ENCODE measurements around the gene CDKL2. TPM values are rescaled to one million over a fixed set of nuclear protein-coding genes. Genes with fewer than 3 reads are reported as not detected.

Gene CDKL2
- total RNA-seq, 1 experiment from 2014 or later: 0.06 TPM

GRCh38 chr4:75639124-75639695 is 8.9 kb upstream of the CDKL2 start:
- DNase-seq (ENCODE audit: low read depth): no peak

- DNase-seq (ENCODE audit: low read depth): no peak
These were observed 7.5 kb upstream of the CDKL2 start for GRCh38 chr4:75637827-75638226.

DNA sequence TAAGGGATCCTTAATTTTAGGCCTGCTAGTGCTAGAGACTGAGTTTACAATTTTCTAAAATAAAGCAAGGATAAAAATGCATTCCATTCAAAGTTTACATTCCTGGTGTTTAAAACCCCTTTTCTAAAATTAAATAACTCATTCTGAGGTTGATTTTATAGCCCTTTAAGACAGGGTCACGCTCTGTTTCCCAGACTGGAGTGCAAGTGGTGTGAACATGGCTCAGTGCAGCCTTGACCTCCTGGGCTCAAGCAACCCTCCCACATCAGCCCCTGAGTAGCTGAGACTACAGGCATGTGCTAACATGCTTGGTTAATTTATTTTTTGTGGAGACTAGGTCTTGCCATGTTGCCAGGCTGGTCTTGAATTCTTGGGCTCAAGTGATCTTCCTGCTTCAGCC is 6.8 kb upstream of the CDKL2 start:
- DNase-seq (ENCODE audit: low read depth): no peak

GRCh38 chr4:75634951-75635350 is 4.6 kb upstream of the CDKL2 start:
- no peak for DNase-seq (ENCODE audit: low read depth)

DNA sequence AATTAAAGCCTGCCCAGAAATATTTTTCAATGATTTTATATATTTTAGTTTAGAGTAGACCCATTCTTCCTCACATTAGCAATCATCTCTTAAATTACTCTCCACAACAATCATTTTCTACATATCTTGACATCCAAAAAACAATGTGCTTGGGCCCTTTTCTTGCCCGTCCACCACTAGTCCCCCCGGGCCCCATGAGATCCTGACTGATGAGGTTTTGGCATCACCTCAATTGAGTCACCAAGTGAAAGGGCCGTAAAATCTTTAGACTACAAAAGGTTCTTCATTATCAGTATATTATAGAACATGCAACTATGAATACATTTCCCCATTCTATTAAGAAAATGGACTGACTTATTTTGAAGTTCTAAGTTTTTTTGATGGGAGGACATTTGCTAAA is 4.0 kb upstream of the CDKL2 start:
- peak; percentile 16 for DNase-seq (ENCODE audit: low read depth)

DNA sequence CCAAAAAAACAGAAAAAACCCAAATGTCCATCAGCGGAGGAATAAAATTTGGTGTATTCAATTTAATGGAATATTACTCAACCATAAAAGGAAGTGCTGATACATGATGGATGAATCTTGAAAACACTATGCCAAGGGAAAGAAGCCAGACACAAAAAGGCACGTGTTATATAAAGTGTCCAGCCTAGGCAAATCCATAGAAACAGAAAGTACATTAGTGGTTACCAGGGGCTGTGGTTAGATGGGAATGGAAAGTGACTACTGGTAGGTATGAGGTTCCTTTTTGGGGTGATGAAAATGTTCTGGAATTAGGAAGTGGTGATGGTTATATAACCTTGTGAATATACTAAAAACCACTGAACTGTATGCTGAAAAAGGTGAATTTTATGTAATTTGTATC is 3.5 kb upstream of the CDKL2 start:
- peak; percentile 23 for DNase-seq (ENCODE audit: low read depth)

DNA sequence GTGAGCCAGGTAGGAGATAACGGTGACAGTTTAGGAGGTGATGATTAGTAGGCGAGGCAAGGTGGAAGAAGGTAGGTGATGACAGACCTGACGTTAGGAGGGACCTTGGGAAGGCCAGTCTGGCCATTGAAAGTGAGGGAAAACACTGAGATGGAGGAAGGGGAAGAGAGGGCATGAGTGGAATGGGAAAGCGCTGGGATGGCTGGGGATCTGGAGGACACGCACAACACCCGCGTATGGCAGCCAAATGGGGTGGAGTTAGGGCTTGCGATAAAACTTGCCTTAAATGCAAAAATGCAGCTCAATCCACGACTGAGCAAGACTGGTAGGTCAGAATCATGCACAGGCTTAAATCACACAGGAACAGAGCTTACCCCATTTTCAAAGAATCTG is 605 bp upstream of the CDKL2 start:
- no peak for DNase-seq (ENCODE audit: low read depth)

DNA sequence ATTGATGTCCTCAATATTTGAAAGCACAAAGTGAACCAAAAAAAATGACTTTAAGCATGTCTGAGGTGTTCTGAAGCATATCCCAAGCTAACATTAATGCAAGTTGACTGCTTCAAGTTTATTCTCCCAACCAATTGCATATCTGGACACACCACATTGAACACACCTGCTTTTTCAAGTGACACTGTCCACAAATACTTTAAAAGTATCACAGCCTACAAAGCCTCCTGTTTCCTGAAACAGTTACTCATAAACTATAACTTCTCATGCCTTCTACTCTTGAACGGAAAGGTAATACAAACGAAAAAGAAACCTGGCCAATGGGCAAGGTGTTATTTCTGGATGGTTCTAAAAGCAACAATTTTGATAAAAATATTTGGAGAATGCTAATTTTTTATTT is 1.1 kb downstream of the CDKL2 start:
- DNase-seq (ENCODE audit: low read depth): no peak

DNA sequence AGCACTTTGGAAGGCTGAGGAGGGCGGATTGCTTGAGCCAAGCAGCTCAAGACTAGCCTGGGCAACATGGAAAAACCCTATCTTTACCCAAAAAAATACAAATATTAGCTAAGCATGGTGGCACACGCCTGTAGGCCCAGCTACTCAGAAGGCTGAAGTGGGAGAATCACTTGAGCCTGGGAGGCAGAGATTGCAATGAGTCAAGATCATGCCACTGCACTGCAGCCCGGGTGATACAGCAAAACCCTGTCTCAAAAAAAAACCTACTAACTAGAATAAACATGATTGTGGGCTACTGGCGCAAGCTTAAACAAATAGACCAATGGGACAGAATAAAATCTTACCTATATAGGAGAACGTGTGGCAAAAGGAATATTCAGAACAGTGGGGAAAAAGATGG is 7.3 kb downstream of the CDKL2 start:
- no peak for DNase-seq (ENCODE audit: low read depth)

DNA sequence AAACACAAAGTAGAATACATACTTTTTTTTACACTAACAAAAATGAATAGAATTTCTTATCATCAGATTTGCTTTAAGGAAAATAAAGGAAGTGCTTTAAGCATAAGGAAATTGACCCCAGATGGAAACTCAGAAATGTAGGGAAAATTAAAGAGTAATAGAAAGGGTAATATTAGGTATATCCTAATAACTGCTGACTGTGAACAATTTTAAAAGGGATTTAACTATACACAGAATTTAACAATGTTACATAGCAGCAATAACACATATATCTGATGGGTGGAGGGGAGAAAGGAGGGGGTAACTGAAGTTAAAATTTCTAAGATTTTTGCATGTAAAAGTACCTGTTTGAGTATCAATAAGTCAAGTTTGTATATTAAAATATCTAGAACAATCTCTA is 8.6 kb downstream of the CDKL2 start:
- no peak for DNase-seq (ENCODE audit: low read depth)

DNA sequence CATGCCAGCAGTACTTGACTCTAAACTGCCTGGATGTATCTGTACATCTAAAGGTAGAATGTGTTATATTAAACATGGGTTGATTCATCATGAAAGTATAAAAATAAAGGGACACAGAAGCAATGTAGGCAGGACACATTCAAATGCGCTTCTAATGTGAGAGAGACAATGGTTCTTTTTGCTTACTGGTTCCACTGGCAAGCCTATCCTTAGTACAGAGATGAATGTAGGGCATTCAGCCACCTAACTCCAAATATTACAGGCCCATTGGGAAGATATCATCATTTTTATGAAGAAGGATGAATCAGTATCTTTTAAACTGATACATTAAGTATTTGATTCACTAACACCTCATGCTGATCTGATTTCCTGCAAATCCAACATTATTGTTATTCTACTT is 18.0 kb downstream of the CDKL2 start:
- no peak for DNase-seq (ENCODE audit: low read depth)

- DNase-seq (ENCODE audit: low read depth): no peak
These were observed 24.4 kb downstream of the CDKL2 start for GRCh38 chr4:75605928-75606327.

GRCh38 chr4:75599647-75600046 is 30.7 kb downstream of the CDKL2 start:
- no peak for DNase-seq (ENCODE audit: low read depth)

DNA sequence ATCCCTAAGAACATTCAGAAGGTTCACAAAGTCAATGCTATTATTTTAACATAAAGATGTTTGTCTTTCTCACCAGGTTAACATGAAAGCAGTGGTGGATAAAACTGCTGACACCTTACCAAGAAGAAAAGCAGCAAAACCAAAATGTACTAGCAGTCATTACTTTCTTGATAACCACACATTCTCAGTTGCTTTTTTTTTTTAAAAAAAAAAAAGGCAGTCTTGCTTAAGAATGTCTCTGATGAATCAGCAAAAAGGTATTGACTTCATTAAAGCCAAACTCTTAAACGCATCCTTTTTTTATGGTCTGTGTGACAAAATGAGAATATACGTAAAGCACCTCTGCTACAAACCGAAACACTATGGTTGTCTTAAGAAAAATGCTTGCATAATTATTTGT is 31.9 kb downstream of the CDKL2 start:
- DNase-seq (ENCODE audit: low read depth): no peak

DNA sequence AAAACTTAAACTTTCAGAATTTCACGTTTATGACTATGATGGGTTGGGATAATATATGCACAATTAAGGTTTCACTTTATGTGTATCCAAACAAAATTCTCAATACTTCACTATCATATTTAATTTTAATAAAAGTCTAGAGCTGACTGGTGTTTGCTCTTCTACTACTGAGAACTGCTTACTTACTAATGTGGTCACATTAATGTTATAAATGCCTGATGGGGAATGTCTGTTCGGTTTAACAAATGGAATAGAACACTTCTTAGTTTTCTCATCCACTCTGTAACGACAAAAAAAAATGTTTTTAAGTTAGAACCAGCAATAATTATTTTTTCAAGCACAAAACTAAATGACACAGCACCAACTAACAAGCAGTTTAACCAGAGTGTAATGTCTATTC is 34.3 kb downstream of the CDKL2 start:
- no peak for DNase-seq (ENCODE audit: low read depth)

- DNase-seq (ENCODE audit: low read depth): no peak
These were observed 36.9 kb downstream of the CDKL2 start for GRCh38 chr4:75593393-75593792.

- DNase-seq (ENCODE audit: low read depth): peak; percentile 14
These were observed 46.3 kb downstream of the CDKL2 start for GRCh38 chr4:75584067-75584466.

DNA sequence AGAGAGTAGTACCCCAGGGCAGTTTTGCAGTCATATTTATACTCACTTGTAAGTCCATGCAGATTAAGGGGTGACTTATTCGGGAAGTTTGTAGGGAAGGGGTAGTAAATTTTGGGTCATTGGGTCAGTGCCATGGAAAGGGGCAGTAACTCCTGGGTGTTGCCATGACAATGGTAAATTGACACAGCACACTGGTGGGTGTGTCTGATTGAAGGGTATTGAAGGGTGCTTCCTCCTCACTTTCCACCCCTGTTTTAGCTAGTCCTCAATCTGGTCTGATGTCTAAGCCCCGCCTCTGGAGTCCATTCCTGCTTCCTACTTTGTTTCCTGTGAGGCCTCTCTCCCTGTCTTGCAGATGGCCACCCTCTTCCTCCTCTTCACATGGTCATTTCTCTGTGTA is 62.6 kb downstream of the CDKL2 start:
- DNase-seq (ENCODE audit: low read depth): no peak

- DNase-seq (ENCODE audit: low read depth): no peak
These were observed 63.4 kb downstream of the CDKL2 start for GRCh38 chr4:75566911-75567310.

GRCh38 chr4:75565481-75565880 is 64.8 kb downstream of the CDKL2 start:
- no peak for DNase-seq (ENCODE audit: low read depth)

GRCh38 chr4:75564023-75564422 is 66.3 kb downstream of the CDKL2 start:
- DNase-seq (ENCODE audit: low read depth): no peak

- no peak for DNase-seq (ENCODE audit: low read depth)
These were observed 68.5 kb downstream of the CDKL2 start for GRCh38 chr4:75561789-75562188.

- no peak for DNase-seq (ENCODE audit: low read depth)
These were observed 72.6 kb downstream of the CDKL2 start for GRCh38 chr4:75557696-75558095.

DNA sequence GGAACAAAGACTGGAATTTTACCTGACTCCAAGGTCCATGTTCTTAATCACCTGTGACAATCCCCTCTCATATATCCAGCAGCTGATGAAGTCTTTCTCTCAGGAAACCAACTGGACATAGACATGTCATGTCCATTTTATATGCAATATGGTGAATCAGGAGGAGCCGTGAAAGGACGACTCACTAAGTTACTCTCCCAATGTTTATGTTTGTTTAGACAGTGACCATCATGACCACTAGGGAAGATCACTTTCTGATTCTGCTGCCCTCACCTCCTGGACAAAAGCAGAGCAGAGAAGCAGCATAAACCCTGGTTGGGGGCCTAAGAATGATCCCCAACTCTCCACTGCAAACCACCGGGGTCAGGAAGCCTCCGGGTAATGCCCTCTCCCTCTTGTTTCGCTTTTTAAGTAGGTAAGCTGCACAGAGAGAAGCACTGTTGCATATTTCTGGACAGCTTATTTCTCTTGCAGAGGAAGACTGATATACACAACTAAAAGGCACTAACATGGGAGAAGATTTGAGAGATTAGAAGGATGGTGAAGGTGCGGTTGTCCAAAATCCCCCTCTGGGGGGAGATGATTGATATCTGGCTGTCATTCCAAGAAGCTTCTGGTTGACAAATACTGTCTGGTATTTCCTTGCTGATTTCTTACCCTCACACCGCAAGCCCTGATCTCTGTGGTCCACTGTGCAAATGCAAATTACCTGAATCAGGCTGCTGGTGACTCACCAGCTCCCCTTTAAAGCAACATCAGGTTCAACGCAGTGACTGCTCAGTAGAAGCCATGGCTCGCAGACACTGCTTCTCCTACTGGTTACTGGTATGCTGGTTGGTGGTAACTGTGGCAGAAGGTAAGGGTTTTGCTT is 74.8 kb downstream of the CDKL2 start, which contains the start of gene ODAPH:
TSS of gene ODAPH (plus strand) at position 773 of the 871 bp plus-strand sequence. CDS start at position 790, 17 bp downstream.
- DNase-seq (ENCODE audit: low read depth): peak; percentile 73
